NCI-H146 (cell line): Measurements from ENCODE around the gene ABHD14A.
A peak's percentile ranks its signal among the peaks of the same experiment; 100 is the strongest.

Experiments used
- DNase-seq: peaks from one replicate; lab custom pipeline; 2025; lab: John Stamatoyannopoulos, UW

ABHD14A gene

DNA sequence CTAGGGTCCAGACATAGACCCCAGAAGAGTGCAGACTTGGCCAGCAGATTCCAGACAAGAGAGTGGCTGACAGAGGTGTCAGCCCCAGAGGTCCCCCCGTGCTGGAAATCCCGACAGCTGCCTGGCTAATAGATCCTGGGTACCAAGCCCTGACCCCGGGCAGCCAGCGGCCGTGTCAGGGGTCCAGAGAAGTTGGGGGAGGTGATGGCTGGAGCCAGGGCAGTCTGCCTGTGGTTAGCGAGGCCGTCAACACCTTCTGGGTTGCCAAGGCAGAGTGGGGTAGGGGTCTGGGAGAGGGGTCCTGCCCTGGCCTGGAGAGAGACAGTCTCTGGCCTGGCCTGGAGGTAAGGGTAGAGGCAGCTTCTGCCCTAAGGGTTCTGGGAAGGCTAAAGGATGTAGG, 45.9 kb downstream of the ABHD14A start:
- DNase-seq, result no peak

- peak; percentile 59 for DNase-seq
Measured at GRCh38 chr3:52021489-52022268, 46.8 kb downstream of the ABHD14A start.

GRCh38 chr3:52022323-52023100, 47.6 kb downstream of the ABHD14A start:
- peak; percentile 14 for DNase-seq

GRCh38 chr3:52023101-52023770, 48.4 kb downstream of the ABHD14A start:
- no peak for DNase-seq

DNA sequence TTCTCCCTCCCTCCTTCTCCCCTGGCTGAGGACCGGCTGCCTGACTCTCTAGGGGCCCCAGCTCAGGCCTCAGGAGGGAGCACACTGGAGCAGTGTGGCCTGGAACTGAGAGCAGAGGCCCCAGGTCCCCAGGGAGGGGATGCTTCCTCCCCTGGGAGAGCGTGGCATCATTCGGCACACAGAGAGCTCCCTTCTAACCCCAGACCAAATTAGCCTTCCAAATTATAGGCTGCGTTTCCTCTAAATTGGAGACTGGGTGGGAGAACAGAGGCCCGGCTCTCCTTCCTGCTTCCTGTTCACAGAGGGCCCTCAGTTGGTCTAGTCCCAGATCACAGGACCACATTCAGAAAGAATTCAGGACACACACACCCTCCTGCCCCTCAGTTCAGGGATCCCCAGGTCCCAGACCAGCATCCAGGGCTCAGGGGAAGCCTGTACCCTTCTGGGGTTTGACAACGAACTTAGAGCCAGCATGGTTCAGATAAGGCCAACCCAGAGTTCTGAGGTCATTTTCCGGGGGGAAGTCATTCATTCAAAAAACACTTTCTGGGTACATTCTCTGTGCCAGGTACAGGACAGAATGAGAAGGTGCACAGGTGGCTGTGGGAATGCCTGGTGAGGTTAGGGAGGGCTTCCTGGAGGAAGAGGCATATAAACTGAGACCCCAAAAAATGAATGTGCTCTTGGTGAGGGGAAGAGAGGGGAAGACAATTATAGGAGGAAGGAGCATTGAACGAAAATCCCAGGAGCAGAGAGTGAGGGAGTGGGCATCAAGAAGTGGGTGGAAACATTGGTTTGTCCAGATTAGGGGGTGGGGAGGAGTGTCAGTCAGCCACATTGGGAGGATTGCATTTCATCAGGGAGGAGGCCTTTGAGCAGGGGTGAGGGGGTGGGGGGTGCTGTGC, 49.2 kb downstream of the ABHD14A start:
- DNase-seq, result no peak

DNA sequence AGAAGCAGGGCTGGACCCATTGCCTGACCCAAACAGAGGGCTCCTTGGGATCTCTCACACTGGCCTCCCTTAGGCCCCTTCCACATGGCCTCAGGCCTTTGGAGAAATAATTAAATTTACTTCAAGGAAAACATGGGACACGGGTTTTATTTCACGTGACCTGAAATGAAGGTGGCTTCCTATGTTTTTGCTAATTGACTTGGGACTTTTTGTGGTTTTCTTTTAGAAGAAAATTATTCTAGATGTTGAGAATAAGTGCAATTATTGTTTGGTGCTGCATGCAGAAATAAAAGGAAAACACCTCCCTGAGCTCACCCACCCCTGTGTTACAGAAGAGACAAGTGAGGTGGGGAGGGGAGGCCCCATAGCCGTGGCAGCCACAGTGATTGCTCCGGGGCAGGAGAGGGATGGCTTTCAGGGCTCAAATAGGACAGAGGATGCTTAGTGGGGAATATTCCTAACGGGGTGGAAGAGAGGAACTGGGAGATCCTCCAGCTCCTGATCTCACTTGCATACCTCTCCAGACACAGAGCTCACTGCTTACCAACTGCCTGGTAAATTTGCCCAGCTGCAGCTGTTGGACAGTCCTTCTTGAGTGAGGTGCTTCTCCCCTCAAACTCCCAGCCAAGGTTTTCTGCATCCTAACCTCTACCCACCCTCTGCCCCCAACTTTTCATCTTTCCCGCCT, 50.0 kb downstream of the ABHD14A start:
- no peak for DNase-seq

DNA sequence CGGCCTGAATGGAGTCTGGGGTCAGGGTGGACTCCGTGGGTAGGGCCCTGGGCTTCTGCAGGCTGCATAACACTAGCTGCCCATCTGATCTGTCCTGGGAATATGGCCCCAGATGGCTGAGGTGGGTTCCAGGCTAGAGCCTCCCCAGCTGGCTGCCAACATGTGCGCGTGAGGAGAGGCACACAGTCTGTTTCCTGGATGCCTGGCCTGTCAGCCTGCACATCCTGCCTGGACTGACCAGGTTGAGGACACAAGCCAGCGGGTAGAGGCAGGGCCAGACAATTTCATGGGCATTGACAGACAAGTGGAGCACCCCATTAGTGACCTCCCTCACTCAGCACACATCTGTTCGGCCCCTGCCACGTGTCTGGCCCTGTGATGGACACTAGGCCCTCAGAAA, 50.6 kb downstream of the ABHD14A start:
- no peak for DNase-seq

GRCh38 chr3:52026041-52026440, 51.2 kb downstream of the ABHD14A start:
- DNase-seq, result no peak

DNA sequence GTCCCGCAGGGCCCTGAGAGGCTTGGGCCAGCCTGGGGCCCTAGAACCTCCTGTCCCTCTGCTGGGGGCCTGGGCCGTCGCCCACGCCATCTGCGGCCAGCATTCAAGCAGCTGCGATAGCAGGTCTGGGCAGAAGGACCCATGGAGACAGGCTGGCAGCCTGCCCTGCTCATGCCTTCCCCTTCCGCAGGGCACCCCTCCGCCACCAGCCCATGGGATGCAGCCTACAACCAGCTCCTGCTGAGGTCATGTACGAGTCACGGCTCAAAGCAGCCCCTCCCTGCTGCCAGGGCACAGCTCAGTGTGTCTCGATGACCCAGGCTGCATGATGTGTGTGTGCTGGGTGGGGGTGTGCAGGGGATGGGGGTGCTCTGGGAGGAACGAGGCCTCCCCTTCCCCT, 53.7 kb downstream of the ABHD14A start:
- no peak for DNase-seq

- DNase-seq, result no peak
Measured at GRCh38 chr3:52029053-52029452, 54.2 kb downstream of the ABHD14A start.

DNA sequence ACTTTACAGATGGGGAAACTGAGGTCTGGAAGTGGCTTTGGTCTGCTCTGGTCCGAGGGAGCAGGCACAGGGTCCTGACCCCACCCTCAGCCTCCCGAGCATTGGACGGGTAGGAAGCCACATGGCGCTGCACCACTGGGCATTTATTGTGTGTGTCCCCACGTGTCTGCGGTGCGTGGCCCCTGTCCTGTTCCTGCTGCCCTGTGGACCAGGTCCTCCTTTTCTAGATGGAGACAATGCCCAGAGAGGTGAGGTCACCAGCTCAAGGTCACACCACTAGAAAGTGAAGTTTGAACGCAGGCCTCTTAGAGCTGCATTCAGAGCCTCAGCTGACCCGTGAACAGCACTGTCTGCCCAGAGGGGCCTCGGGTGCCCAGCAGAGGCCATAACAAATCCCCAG, 54.7 kb downstream of the ABHD14A start:
- DNase-seq, result no peak
